PC-3 (cell line): ENCODE results near the gene TRPM5. TPM values are rescaled to one million over a fixed set of nuclear protein-coding genes. Genes with fewer than 3 reads are reported as not detected.

Source experiments
- ATAC-seq: fragments of 200-7000 bp; cut with Tn5 transposase; 2 replicates; pipeline ENCODE4 v1.9.1; 2020; ENCODE audit warnings: mild to moderate bottlenecking, moderate library complexity
- BruUV-seq: library from RNA; stranded (reverse); fragments of 400-500 nt; replicated peaks from 2 replicates; lab custom pipeline; 2021; lab: Mats Ljungman, UMichigan
- CTCF ChIA-PET: fragments of 300-600 bp; sonication (Branson Sonifier 250); formaldehyde crosslinking; loops from one replicate; lab custom pipeline; 2022; ENCODE audit warnings: antibody characterized with exemption; lab: Charles Lee
- POLR2A ChIA-PET: fragments of 300-600 bp; sonication (Branson Sonifier 250); formaldehyde crosslinking; loops from one replicate; lab custom pipeline; 2022; ENCODE audit warnings: antibody characterized with exemption; ENCODE audit not compliant: unreplicated experiment; lab: Charles Lee
- DNase-seq: peaks from one replicate; pipeline ENCODE4 v3.0.0-alpha.2; 2015
- H2AFZ ChIP-seq: fragments of 300-600 bp; sonication (generic); 2 replicates; pipeline ENCODE4 v1.6.0; 2016; ENCODE audit warnings: antibody characterized with exemption, low read length
- H3F3A ChIP-seq: fragments of 300-600 bp; sonication (generic); one replicate; pipeline ENCODE4 v1.6.0; 2017; ENCODE audit warnings: antibody characterized with exemption, low read length, control low read depth, mild to moderate bottlenecking; ENCODE audit not compliant: unreplicated experiment
- H3K27ac ChIP-seq: fragments of 300-600 bp; sonication (generic); 2 replicates; pipeline ENCODE4 v1.5.1; 2016; ENCODE audit warnings: mild to moderate bottlenecking, low read length
- H3K27me3 ChIP-seq: fragments of 300-600 bp; sonication (generic); 2 replicates; pipeline ENCODE4 v1.6.1; 2016; ENCODE audit warnings: low read length, mixed read lengths
- H3K36me3 ChIP-seq: fragments of 300-600 bp; sonication (generic); 2 replicates; pipeline ENCODE4 v1.6.1; 2016; ENCODE audit warnings: low read depth, mixed run types, low read length, mixed read lengths
- H3K4me1 ChIP-seq: fragments of 300-600 bp; sonication (generic); 2 replicates; pipeline ENCODE4 v1.5.1; 2016; ENCODE audit warnings: low read length; ENCODE audit not compliant: insufficient read depth
- H3K4me2 ChIP-seq: fragments of 300-600 bp; sonication (generic); 2 replicates; pipeline ENCODE4 v1.6.0; 2016; ENCODE audit warnings: low read length
- H3K4me3 ChIP-seq: fragments of 300-600 bp; sonication (generic); 2 replicates; pipeline ENCODE4 v1.5.1; 2016; ENCODE audit warnings: mild to moderate bottlenecking, low read length, mixed read lengths
- H3K79me2 ChIP-seq: fragments of 300-600 bp; sonication (generic); 2 replicates; pipeline ENCODE4 v1.6.1; 2017; ENCODE audit warnings: low read length, mixed read lengths
- H3K9ac ChIP-seq: fragments of 300-600 bp; sonication (generic); 2 replicates; pipeline ENCODE4 v1.6.0; 2016; ENCODE audit warnings: mild to moderate bottlenecking, low read length
- H3K9me2 ChIP-seq: fragments of 300-600 bp; sonication (generic); replicated peaks from 2 replicates; pipeline ENCODE4 v1.6.1; 2016; ENCODE audit warnings: mixed run types, low read length, mixed read lengths
- H3K9me3 ChIP-seq: fragments of 300-600 bp; sonication (generic); 2 replicates; pipeline ENCODE4 v1.6.1; 2016; ENCODE audit warnings: low read length, mixed read lengths
- H4K20me1 ChIP-seq: fragments of 300-600 bp; sonication (generic); 2 replicates; pipeline ENCODE4 v1.6.1; 2016; ENCODE audit warnings: low read length, mixed read lengths
- CTCF ChIP-seq: fragments of 300-600 bp; sonication (generic); conservative IDR thresholded peaks from 2 replicates; pipeline ENCODE4 v1.5.1; 2017; ENCODE audit warnings: antibody characterized with exemption, low read depth, mild to moderate bottlenecking, low read length
- EZH2 ChIP-seq: fragments of 300-600 bp; sonication (generic); IDR thresholded peaks from one replicate; pipeline ENCODE4 v1.6.1; 2017; ENCODE audit warnings: antibody characterized with exemption, mild to moderate bottlenecking, low read length; ENCODE audit not compliant: unreplicated experiment
- EZH2phosphoT487 ChIP-seq: fragments of 300-600 bp; sonication (generic); IDR thresholded peaks from 2 replicates; pipeline ENCODE4 v1.6.1; 2018; ENCODE audit warnings: mild to moderate bottlenecking, antibody characterized with exemption, low read length, borderline replicate concordance
- intact Hi-C: fragments of 100-400 bp; cut with micrococcal nuclease; formaldehyde crosslinking; loops from 2 replicates; pipeline ENCODE4 v1.9.0; 2023
- total RNA-seq: library from RNA; depleted of rRNA; stranded (reverse); fragments of >200 nt; gene quantifications from 2 replicates; pipeline ENCODE4 v1.2.3, GENCODE V29; 2014

The TRPM5 gene
- total RNA-seq, 1 experiment from 2014 or later: not detected

GRCh38 chr11:2473361-2474058 lies 29.2 kb upstream of the TRPM5 start:
- no peaks in the 10 kb centered on the region for H3K4me1 ChIP-seq
- no peak for ATAC-seq
- H3K27me3 ChIP-seq: no peaks in the 10 kb centered on the region
- no peak overlapping the region for H3K4me3 ChIP-seq
- no peak for TF ChIP-seq CTCF
- no peak for TF ChIP-seq EZH2phosphoT487
- TF ChIP-seq EZH2: no peak
- no TSS peak for BruUV-seq
- H3K79me2 ChIP-seq: no peaks in the 10 kb centered on the region
- no peaks in the 10 kb centered on the region for H3K9me3 ChIP-seq
- intact Hi-C loops: no loop called here
- H3K9me2 ChIP-seq: no peaks in the 10 kb centered on the region
- H4K20me1 ChIP-seq: no peaks in the 10 kb centered on the region
- no peaks in the 10 kb centered on the region for H3F3A ChIP-seq
- CTCF ChIA-PET: no interaction called here
- no peaks in the 10 kb centered on the region for H3K36me3 ChIP-seq
- POLR2A ChIA-PET: no interaction called here
- no peak overlapping the region for H3K27ac ChIP-seq
- H3K4me2 ChIP-seq: no peak overlapping the region
- DNase-seq: no peak
- no peak overlapping the region for H2AFZ ChIP-seq
- H3K9ac ChIP-seq: no peak overlapping the region

DNA sequence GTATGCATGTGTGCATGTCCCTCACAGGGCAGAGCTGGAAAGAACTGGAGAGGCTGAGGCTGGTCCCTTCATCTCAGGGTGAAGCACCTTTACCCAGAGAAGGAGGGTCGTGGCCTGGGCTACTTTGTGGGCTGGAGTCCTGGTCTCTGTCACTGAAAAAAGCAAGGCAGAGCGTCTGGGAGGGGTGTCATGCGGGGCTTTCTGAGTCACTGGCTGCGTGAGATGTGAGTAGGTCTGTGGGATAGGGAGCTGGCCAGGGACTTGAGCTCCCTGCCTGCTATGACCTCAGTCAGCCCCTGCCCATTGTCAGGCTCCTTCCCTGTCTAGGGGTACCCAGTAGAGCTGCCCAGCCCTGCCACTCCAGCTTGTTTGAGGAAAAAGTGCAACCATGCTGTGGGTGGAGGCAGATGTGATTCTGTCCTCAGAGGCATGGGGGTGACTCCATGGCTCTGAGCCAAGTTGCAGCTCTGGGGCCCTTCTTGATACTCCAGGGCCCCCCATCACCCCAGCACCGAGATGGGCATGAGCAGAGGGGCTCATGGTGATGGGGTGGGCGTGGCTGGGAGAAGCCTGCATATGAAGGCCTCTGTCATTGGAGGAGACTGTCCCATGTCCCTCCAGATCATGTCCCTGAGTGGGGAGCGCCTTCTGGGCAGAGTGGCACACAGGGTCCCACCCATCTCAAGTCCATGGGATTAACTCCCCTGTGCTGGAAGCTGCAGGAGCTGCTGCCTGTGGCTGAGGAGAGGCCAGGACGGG lies 28.3 kb upstream of the TRPM5 start:
- H3K4me2 ChIP-seq: no peak overlapping the region
- DNase-seq: no peak
- no peak overlapping the region for H3K9ac ChIP-seq
- H3K9me3 ChIP-seq: no peaks in the 10 kb centered on the region
- H3K4me3 ChIP-seq: no peak overlapping the region
- H4K20me1 ChIP-seq: no peaks in the 10 kb centered on the region
- intact Hi-C loops: no loop called here
- no TSS peak for BruUV-seq
- ATAC-seq: no peak
- H3K27me3 ChIP-seq: no peaks in the 10 kb centered on the region
- H3K79me2 ChIP-seq: no peaks in the 10 kb centered on the region
- H3K9me2 ChIP-seq: no peaks in the 10 kb centered on the region
- H3K36me3 ChIP-seq: no peaks in the 10 kb centered on the region
- TF ChIP-seq EZH2 (no peak), CTCF (no peak), EZH2phosphoT487 (no peak)
- CTCF ChIA-PET: no interaction called here
- POLR2A ChIA-PET: no interaction called here
- H3K4me1 ChIP-seq: no peaks in the 10 kb centered on the region
- no peak overlapping the region for H3K27ac ChIP-seq
- H2AFZ ChIP-seq: no peak overlapping the region
- no peaks in the 10 kb centered on the region for H3F3A ChIP-seq

- H3K36me3 ChIP-seq: no peaks in the 10 kb centered on the region
- no peak overlapping the region for H3K27ac ChIP-seq
- no peaks in the 10 kb centered on the region for H3K9me3 ChIP-seq
- BruUV-seq: no TSS peak
- intact Hi-C loops: no loop called here
- H3K4me1 ChIP-seq: no peaks in the 10 kb centered on the region
- no peak overlapping the region for H3K9ac ChIP-seq
- ChIA-PET CTCF (no interaction called here), POLR2A (no interaction called here)
- no peaks in the 10 kb centered on the region for H3K79me2 ChIP-seq
- ATAC-seq (no peak), DNase-seq (no peak)
- TF ChIP-seq EZH2phosphoT487: no peak
- no peak for TF ChIP-seq EZH2
- no peak for TF ChIP-seq CTCF
- no peaks in the 10 kb centered on the region for H3F3A ChIP-seq
- no peak overlapping the region for H3K4me3 ChIP-seq
- H4K20me1 ChIP-seq: no peaks in the 10 kb centered on the region
- no peaks in the 10 kb centered on the region for H3K27me3 ChIP-seq
- no peaks in the 10 kb centered on the region for H3K9me2 ChIP-seq
- no peak overlapping the region for H3K4me2 ChIP-seq
- H2AFZ ChIP-seq: no peak overlapping the region
Observed at GRCh38 chr11:2471804-2472096, 27.4 kb upstream of the TRPM5 start.
